ENCODE measurements around the gene GALNT10.

GRCh38 chr5:154371687-154372086 lies 181.2 kb downstream of the GALNT10 start:
- TF ChIP-seq POLR2AphosphoS5 (IDR thresholded peaks at IDR 0.05; ENCODE audit: borderline replicate concordance, low read depth, low read length) (no peak), EZH2 (IDR thresholded peaks at IDR 0.05) (no peak)

Measured in SK-N-MC (cell line).